Stimulated activated CD8-positive, alpha-beta memory T cell treated with anti-CD3 and anti-CD28 coated beads, Interleukin-7, amount 100 ng/mL, for 24 hours (primary cell): ENCODE measurements around the gene ZNF853.
"Not testable (repeated sequence)": the region's sequence is repeated elsewhere in the genome, so short reads cannot be mapped to it uniquely, and the experiment has no call there.

Source experiments
- DNase-seq: peaks from one replicate; pipeline ENCODE4 v3.0.0-alpha.2; 2020; ENCODE audit warnings: low read depth

The ZNF853 gene

DNA sequence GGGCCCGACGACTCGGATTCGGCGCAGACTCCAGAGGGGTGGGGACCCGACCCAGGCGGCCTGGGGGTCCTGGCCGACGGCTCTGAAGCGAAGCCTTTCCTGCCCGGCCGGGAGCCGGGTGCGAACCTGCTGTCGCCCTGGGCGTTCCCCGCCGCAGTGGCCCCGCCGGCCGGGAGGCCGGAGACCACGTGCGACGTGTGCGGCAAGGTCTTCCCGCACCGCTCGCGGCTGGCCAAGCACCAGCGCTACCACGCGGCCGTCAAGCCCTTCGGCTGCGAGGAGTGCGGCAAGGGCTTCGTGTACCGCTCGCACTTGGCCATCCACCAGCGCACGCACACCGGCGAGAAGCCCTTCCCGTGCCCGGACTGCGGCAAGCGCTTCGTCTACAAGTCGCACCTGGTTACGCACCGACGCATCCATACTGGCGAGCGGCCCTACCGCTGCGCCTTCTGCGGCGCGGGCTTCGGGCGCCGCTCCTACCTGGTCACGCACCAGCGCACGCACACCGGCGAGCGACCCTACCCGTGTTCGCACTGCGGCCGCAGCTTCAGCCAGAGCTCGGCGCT lies 37.1 kb downstream of the ZNF853 start:
- no peak for DNase-seq

DNA sequence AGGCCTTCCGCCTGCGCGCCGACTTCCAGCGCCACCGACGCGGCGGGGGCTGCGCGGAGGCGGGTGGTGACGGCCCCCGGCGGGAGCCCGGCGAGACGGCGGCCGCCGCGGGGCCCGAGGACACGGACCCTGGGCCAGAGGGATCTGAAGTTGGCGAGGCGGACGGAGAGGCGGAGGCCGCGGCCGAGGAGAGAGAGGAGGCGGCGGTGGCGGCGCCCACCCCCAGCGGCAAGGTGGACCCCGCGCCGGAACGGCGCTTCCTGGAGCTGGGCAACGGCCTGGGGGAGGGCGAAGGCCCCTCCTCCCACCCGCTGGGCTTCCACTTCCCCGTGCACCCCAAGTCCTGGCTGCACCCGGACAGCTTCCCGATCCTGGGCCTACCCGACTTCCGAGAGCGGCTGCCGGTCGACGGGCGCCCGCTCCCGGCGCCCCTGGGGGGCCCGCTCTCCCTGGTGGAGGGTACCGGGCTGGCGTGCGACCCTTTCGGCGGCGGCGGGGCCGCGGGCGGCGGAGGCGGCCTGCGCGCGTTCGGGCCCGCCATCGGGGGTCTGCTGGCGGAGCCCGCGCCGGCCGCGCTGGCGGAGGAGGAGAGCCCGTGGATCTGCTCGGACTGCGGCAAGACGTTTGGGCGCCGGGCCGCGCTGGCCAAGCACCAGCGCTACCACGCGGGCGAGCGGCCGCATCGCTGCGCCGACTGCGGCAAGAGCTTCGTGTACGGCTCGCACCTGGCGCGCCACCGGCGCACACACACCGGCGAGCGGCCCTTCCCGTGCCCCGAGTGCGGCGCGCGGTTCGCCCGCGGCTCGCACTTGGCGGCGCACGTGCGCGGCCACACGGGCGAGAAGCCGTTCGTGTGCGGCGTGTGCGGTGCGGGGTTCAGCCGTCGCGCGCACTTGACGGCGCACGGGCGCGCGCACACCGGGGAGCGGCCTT lies 37.9 kb downstream of the ZNF853 start:
- no peak for DNase-seq

DNA sequence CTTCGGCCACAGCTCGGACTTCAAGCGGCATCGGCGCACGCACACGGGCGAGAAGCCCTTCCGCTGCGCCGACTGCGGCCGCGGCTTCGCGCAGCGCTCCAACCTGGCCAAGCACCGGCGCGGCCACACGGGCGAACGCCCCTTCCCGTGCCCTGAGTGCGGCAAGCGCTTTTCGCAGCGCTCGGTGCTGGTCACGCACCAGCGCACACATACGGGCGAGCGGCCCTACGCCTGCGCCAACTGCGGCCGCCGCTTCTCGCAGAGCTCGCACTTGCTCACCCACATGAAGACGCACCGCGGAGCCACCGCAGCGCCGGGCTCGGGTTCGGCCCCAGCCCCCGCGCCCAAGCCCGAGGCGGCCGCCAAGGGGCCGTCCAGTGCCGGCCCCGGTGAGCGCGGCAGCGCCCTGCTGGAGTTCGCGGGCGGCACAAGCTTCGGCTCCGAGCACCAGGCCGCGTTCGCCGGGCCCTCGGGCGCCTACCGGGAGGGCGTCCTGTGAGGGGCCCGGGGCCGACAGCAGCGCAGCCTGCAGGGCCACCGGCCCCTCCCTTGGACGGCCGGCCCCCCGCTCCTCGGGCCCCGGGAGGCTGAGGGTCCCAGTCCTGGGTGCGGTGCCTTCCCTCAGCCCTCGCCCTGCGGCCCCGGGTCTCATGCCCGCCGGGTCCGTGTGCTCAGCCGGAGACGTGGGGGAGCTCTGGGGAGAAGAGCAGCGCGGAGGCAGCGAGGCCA lies 38.9 kb downstream of the ZNF853 start:
- DNase-seq, result no peak

DNA sequence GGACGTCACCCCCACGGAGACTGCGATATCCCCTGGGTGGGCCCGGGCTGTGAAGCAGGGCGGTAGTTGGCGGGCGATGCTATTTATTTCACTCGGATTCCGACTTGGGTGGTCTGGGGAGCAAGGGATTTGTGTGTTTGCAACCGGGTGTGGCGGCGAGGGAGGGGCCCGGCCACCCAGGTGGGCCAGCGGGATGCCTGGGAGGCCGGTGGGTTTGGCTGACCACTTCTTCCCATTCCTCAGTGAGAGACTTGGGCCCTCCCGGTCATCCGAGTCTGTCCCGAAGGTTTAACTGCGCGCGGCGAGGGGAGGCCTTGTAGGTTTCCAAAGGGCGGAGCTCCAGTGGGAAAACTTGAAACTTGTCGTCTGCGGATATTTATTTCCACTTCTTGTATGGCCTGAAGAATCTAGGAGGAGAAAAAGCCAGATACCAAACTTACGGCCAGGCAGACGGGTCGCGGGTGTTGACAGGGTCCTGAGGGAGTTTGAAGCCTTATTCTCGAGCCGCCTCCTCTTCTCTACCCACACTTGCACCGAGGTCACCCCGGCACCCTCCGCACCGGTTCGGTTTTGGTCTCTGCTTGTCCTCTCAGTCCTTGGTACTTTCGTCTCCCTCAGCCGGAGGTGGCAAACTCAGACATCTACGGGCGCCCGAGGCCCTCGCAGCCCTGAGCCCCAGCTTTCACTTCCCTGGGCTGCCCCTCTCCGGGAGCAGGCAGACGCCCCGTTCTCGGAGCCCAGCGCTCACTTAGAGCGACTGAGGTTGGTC lies 39.6 kb downstream of the ZNF853 start:
- no peak for DNase-seq

DNA sequence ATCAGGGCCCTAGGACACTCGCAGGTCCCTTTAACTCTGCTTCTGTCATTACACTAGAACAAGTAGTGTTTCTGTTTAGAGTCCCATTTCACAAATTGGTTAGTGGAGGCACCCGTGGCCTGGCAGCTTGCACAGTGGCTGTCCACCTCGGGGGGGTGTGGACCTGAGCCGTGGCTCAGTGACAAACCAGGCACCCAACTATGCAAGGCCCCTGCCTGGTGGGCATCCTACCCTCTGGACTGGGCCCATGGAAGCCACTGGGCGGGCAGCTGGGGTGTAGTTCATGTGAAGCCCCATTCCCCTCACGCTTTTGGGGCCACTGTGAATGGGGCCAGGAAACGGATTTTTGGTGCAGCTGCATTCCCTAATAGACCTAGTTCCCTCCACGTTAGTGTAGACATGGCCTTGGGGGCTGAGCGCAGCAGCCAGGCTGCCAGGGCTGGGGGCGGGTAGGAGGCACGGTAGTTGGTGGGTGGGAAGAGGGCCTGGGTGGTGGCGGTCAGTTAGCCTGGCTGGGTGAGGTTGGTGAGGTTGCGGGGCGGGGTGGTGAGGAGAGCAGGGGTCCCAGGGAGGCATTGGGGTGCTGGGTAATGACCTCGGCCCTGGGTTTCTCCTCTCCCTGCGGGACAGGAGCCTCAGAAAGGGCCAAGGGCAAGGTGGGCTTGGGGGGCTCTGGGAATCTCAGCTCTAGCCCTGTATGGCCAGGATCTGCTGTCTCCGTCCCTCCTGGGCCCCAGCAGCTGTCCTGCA lies 40.4 kb downstream of the ZNF853 start:
- no peak for DNase-seq

DNA sequence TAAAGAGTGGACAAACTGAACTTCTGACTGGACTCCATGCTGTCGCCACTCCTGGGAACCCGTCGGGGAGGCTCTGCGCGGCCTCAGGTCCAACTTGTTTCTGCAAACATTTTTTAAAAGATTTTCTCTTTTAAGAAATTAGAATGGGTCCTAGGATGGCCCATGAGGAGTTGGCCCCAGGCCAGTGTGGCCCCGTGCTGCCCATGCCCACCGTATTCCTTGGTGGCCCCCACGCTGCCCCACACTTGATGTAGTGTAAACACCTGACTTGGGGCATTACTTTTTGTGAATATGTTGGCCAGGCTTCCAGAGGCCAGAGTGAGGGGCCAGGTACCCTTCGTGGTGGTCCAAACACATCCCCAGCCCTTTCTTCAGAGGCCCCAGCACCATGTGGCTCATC lies 41.0 kb downstream of the ZNF853 start:
- DNase-seq, result no peak

DNA sequence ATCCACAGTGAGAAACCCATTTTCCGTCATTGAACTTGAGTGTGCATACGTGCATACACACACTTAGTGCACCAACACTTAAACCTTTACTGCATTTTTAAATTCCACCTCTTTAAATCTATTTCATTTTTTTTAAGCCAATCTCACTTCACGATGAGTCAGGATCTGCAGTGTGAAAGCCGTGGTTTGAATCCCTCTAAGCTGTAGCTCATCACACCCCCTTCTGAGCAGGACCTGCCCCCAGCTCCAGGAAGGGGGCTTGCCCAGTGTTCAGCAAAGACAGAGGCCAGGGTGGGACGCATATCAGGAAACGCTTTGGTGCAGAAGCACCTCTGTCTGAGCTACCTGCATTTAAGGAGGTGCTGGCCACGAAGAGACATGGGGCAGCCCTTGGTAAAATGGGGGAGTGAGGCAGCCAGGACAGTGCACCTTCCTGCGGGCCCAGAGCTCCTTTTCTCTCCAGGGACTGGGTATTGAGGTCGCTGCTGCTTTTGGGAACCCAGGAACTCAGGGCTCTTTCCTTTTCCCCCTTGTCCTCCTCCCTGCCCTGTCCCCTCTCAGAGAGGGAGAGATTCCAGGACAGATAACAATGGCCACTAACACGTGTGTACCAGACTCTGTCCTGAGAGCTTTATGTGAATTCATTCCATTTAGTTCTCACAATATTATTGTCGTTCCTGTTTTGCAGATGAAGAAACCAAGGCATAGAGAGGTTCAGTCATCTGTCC lies 43.4 kb downstream of the ZNF853 start:
- no peak for DNase-seq

DNA sequence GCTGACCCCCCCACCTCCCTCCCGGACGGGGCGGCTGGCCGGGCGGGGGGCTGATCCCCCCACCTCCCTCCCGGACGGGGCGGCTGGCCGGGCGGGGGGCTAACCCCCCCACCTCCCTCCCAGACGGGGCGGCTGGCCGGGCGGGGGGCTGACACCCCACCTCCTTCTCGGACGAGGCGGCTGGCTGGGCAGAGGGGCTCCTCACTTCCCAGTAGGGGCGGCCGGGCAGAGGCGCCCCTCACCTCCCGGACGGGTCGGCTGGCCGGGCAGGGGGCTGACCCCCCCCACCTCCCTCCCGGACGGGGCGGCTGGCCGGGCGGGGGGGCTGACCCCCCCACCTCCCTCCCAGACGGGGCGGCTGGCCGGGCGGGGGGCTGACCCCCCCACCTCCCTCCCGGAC lies 55.4 kb downstream of the ZNF853 start:
- DNase-seq, result not testable (repeated sequence)
